Spleen (tissue), 7 donors: Measurements from ENCODE around the gene ACTC1.

Source experiments
- CTCF ChIP-seq, 11 experiments: fragments of 200-600 bp in 7 of 11; fragments of 450-650 bp in 4 of 11; sonication (generic) in 4 of 11; IDR thresholded peaks in 8 of 11; conservative IDR thresholded peaks in 3 of 11; 1 replicate in 7 of 11; 2 replicates in 4 of 11; pipeline versions ENCODE4 v1.4.0 to v1.8.0; 2016 to 2021; ENCODE audit warnings: antibody characterized with exemption in 11 of 11, inconsistent platforms in 4 of 11, mild to moderate bottlenecking in 1 of 11
- POLR2A ChIP-seq, 3 donors: fragments of 450-650 bp; IDR thresholded peaks; one replicate each; pipeline ENCODE4 v1.5.1; 2017; ENCODE audit warnings: antibody characterized with exemption in 3 of 3, mild to moderate bottlenecking in 1 of 3
- POLR2AphosphoS5 ChIP-seq, 3 donors: sonication (generic); formaldehyde crosslinking; IDR thresholded peaks; one replicate each; pipeline ENCODE4 v1.5.1; 2017; ENCODE audit warnings: antibody characterized with exemption in 3 of 3
- donor health status: DM: no; HTN: no; CAD: no; lungs with moderate emphysema.
- donor health status: DM: no; HTN: no; CAD: no.
- donor health status: DM: no; HTN: no; CAD: no.

GRCh38 chr15:34757262-34757661 is 38.1 kb downstream of the ACTC1 start:
- no peak for TF ChIP-seq POLR2A (IDR thresholded peaks at IDR 0.05)
- no peak for TF ChIP-seq CTCF (IDR thresholded peaks at IDR 0.05 in 8 of 11, conservative IDR thresholded peaks at IDR 0.05 in 3 of 11)
- no peak for TF ChIP-seq POLR2AphosphoS5 (IDR thresholded peaks at IDR 0.05)
